Measurements from ENCODE around the gene LYRM4.

The LYRM4 gene

GRCh38 chr6:5084360-5084780 is 176.4 kb downstream of the LYRM4 start:
- H3K4me2 ChIP-seq: peak overlapping the region; percentile 36; the same call in 1 of the 2 replicates
- no peaks in the 10 kb centered on the region for H3K79me2 ChIP-seq (ENCODE audit: insufficient read depth, low read depth)
- no peaks in the 10 kb centered on the region for H4K20me1 ChIP-seq (ENCODE audit: insufficient read depth)
- TF ChIP-seq CTCF (conservative IDR thresholded peaks at IDR 0.05; ENCODE audit: low read depth, low read length): no peak
- no peak overlapping the region for H3K27ac ChIP-seq
- no peak overlapping the region for H3K9ac ChIP-seq
- H2AFZ ChIP-seq (ENCODE audit: low read depth): no peak overlapping the region
- H3K4me1 ChIP-seq (ENCODE audit: low read depth, poor library complexity, severe bottlenecking): no peaks in the 10 kb centered on the region
- no peaks in the 10 kb centered on the region for H3K27me3 ChIP-seq (ENCODE audit: insufficient read depth, low read depth)
- H3K4me3 ChIP-seq (IDR thresholded peaks at IDR 0.05; ENCODE audit: insufficient read depth, low read depth, low read length): no peak overlapping the region
- no peaks in the 10 kb centered on the region for H3K36me3 ChIP-seq (ENCODE audit: insufficient read depth)

GRCh38 chr6:5083813-5084359 is 176.9 kb downstream of the LYRM4 start:
- no peak overlapping the region for H3K9ac ChIP-seq
- H3K27me3 ChIP-seq (ENCODE audit: insufficient read depth, low read depth): no peaks in the 10 kb centered on the region
- no peaks in the 10 kb centered on the region for H3K79me2 ChIP-seq (ENCODE audit: insufficient read depth, low read depth)
- no peak overlapping the region for H2AFZ ChIP-seq (ENCODE audit: low read depth)
- H3K4me3 ChIP-seq (IDR thresholded peaks at IDR 0.05; ENCODE audit: insufficient read depth, low read depth, low read length): no peak overlapping the region
- H3K4me2 ChIP-seq: no peak overlapping the region
- H3K36me3 ChIP-seq (ENCODE audit: insufficient read depth): no peaks in the 10 kb centered on the region
- H3K4me1 ChIP-seq (ENCODE audit: low read depth, poor library complexity, severe bottlenecking): no peaks in the 10 kb centered on the region
- H4K20me1 ChIP-seq (ENCODE audit: insufficient read depth): no peaks in the 10 kb centered on the region
- no peak overlapping the region for H3K27ac ChIP-seq
- no peak for TF ChIP-seq CTCF (conservative IDR thresholded peaks at IDR 0.05; ENCODE audit: low read depth, low read length)

- Histone ChIP-seq H3K4me2 (no peak overlapping the region), H4K20me1 (ENCODE audit: insufficient read depth) (no peaks in the 10 kb centered on the region), H3K9ac (no peak overlapping the region), H3K79me2 (ENCODE audit: insufficient read depth, low read depth) (no peaks in the 10 kb centered on the region), H2AFZ (ENCODE audit: low read depth) (no peak overlapping the region), H3K27ac (no peak overlapping the region), H3K36me3 (ENCODE audit: insufficient read depth) (no peaks in the 10 kb centered on the region), H3K27me3 (ENCODE audit: insufficient read depth, low read depth) (no peaks in the 10 kb centered on the region), H3K4me1 (ENCODE audit: low read depth, poor library complexity, severe bottlenecking) (no peaks in the 10 kb centered on the region), H3K4me3 (IDR thresholded peaks at IDR 0.05; ENCODE audit: insufficient read depth, low read depth, low read length) (no peak overlapping the region)
- TF ChIP-seq CTCF (conservative IDR thresholded peaks at IDR 0.05; ENCODE audit: low read depth, low read length): no peak
Measured at GRCh38 chr6:5083307-5083583, 177.5 kb downstream of the LYRM4 start.

DNA sequence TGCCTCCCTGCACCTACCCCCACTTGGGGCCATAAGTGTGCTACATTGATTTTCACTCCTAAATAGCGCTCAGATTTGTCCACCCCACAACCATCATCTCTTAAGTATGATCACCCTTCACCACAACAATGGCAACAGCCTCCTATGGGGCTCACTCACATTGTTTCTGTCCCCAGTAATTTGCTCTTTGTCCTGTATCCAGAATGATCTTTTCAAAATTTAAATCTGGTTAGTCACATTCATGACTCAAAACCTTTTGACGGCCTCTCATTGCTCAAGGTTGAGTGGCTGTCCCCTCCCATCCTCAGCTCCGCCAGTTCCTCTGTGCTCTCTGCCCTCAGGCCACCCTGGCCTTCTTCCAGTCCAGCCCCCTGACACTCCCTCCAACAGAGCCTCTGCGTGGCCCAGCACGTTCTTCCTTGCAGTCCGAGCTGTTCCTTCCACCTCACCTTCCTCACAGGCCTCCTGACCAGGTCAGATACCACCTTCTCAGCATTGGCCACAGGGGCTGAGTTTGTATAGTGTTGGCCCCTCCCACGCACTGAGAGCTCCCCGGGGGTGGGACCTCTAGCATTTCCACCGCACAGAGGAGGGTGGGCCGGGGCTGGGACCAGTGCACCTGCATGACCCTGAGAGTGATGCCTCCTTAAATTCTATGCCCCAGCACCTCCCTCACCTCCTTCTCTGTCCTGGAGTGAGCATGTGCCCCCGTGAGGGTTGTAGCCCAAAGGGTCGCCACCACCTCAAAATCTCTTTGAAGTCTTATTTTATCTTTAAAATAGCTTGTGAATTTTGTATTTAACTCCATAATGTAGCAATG is 178.1 kb downstream of the LYRM4 start:
- Histone ChIP-seq H3K9ac (no peak overlapping the region), H3K4me3 (IDR thresholded peaks at IDR 0.05; ENCODE audit: insufficient read depth, low read depth, low read length) (no peak overlapping the region)

More for the DNA sequence above, 178.1 kb downstream of the LYRM4 start:
- no peaks in the 10 kb centered on the region for H3K27me3 ChIP-seq (ENCODE audit: insufficient read depth, low read depth)
- H2AFZ ChIP-seq (ENCODE audit: low read depth): no peak overlapping the region
- H3K79me2 ChIP-seq (ENCODE audit: insufficient read depth, low read depth): no peaks in the 10 kb centered on the region
- no peaks in the 10 kb centered on the region for H4K20me1 ChIP-seq (ENCODE audit: insufficient read depth)
- no peak for TF ChIP-seq CTCF (conservative IDR thresholded peaks at IDR 0.05; ENCODE audit: low read depth, low read length)
- no peak overlapping the region for H3K4me2 ChIP-seq
- no peak overlapping the region for H3K27ac ChIP-seq
- no peaks in the 10 kb centered on the region for H3K4me1 ChIP-seq (ENCODE audit: low read depth, poor library complexity, severe bottlenecking)
- no peaks in the 10 kb centered on the region for H3K36me3 ChIP-seq (ENCODE audit: insufficient read depth)
